GM13976 (cell line): ENCODE data around the gene FYN.

Experiments
- DNase-seq: peaks from one replicate; pipeline ENCODE4 v3.0.0; 2012; ENCODE audit warnings: low spot score
- CTCF ChIP-seq: IDR thresholded peaks from 2 replicates; pipeline ENCODE4 v1.5.1; 2012; ENCODE audit warnings: borderline replicate concordance, mild to moderate bottlenecking; ENCODE audit not compliant: insufficient read depth; ENCODE audit errors: extremely low read depth, missing control alignments, control extremely low read depth
- in situ Hi-C: fragments of 300-500 bp; cut with MboI; formaldehyde crosslinking; loops from one replicate; pipeline ENCODE4 v1.12.0; 2022; ENCODE audit warnings: low sequenced_read_pairs, mixed read lengths, inconsistent platforms; ENCODE audit not compliant: unreplicated experiment

The FYN gene

GRCh38 chr6:111865049-111865585 is 8.1 kb downstream of the FYN start:
- DNase-seq, result no peak
- in situ Hi-C loops, result no loop called here
- TF ChIP-seq CTCF, result no peak

GRCh38 chr6:111864138-111865048 is 8.9 kb downstream of the FYN start:
- in situ Hi-C loops, result no loop called here

GRCh38 chr6:111862741-111863140 is 10.5 kb downstream of the FYN start:
- in situ Hi-C loops, result no loop called here
- no peak for TF ChIP-seq CTCF
- no peak for DNase-seq

More at GRCh38 chr6:111864138-111865048, 8.9 kb downstream of the FYN start:
- TF ChIP-seq CTCF, result no peak
- DNase-seq, result no peak

- TF ChIP-seq CTCF, result no peak
- in situ Hi-C loops, result no loop called here
- DNase-seq, result no peak
These were observed 10.9 kb downstream of the FYN start for GRCh38 chr6:111862314-111862713.

GRCh38 chr6:111861431-111861885 is 11.8 kb downstream of the FYN start:
- DNase-seq, result no peak
- TF ChIP-seq CTCF, result no peak
- in situ Hi-C loops, result no loop called here

GRCh38 chr6:111858347-111858746 is 14.9 kb downstream of the FYN start:
- DNase-seq, result no peak
- in situ Hi-C loops, result no loop called here
- TF ChIP-seq CTCF, result no peak
